GM12865 (cell line): Measurements from ENCODE around the gene ALPK3.

ENCODE experiments used
- DNase-seq: peaks from one replicate; pipeline ENCODE4 v3.0.0; 2010; ENCODE audit warnings: low read depth
- H3K4me3 ChIP-seq: 2 replicates; pipeline ENCODE4 v1.5.1; 2011; ENCODE audit warnings: mild to moderate bottlenecking, low read depth, low read length, control low read depth
- CTCF ChIP-seq: IDR thresholded peaks from 2 replicates; pipeline ENCODE4 v1.5.1; 2011; ENCODE audit warnings: low read length, control low read depth, low read depth, inconsistent platforms; ENCODE audit not compliant: insufficient read depth; ENCODE audit errors: missing control alignments

Gene ALPK3

GRCh38 chr15:84905016-84905916, 88.1 kb downstream of the ALPK3 start:
- no peak for TF ChIP-seq CTCF
- no peak for DNase-seq
- no peak overlapping the region for H3K4me3 ChIP-seq

GRCh38 chr15:84907731-84908130, 90.6 kb downstream of the ALPK3 start:
- TF ChIP-seq CTCF, result no peak
- no peak for DNase-seq
- H3K4me3 ChIP-seq, result no peak overlapping the region

- DNase-seq, result no peak
- TF ChIP-seq CTCF, result no peak
- no peak overlapping the region for H3K4me3 ChIP-seq
Measured at GRCh38 chr15:84908564-84908963, 91.4 kb downstream of the ALPK3 start.

GRCh38 chr15:84909029-84909428, 91.9 kb downstream of the ALPK3 start:
- no peak for DNase-seq
- TF ChIP-seq CTCF, result no peak
- no peak overlapping the region for H3K4me3 ChIP-seq

GRCh38 chr15:84909782-84910181, 92.6 kb downstream of the ALPK3 start:
- DNase-seq, result no peak
- no peak for TF ChIP-seq CTCF
- H3K4me3 ChIP-seq, result no peak overlapping the region

GRCh38 chr15:84910928-84911623, 93.9 kb downstream of the ALPK3 start:
- no peak for DNase-seq
- TF ChIP-seq CTCF, result no peak
- no peak overlapping the region for H3K4me3 ChIP-seq
